Putamen (tissue), 1 donor: ENCODE results near the gene SH2B2.
A peak's percentile ranks its signal among the peaks of the same experiment; 100 is the strongest.
"Not testable (repeated sequence)": the region's sequence is repeated elsewhere in the genome, so short reads cannot be mapped to it uniquely, and the experiment has no call there.

Source experiments
- DNase-seq: peaks from one replicate; pipeline ENCODE4 v3.0.0-alpha.2; 2016; ENCODE audit warnings: low spot score

The SH2B2 gene

DNA sequence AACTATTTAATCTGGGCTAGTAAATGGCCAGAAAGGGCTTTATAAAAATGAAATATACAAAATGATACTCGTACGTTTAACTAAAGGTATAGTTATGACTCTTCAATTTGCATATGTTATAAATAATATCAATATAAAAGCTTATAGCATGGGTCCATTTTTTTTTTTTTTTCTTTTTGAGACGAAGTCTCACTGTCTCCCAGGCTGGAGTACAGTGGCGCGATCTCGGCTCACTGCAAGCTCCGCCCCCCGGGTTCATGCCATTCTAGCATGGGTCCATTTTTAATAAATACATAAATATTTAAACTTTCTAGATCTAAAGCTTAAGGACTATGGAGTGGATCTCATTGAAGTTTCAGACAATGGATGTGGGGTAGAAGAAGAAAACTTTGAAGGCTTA is 50.3 kb downstream of the SH2B2 start:
- DNase-seq: not testable (repeated sequence)

DNA sequence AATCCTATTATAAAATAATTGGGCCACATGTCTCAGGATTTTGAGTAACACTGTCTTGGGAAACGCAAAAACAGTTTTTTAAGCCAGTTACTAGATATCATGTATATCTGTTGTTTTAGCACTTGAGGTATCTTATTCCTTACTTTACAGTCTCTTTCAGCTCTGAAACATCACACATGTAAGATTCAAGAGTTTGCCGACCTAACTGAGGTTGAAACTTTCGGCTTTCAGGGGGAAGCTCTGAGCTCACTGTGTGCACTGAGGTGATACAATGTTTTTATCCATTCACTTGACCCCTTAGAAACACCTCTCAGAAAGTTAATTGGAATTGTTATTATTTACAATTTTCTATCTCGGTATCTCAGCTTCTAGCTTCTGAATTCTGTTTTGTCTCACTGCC is 50.8 kb downstream of the SH2B2 start:
- DNase-seq: not testable (repeated sequence)

DNA sequence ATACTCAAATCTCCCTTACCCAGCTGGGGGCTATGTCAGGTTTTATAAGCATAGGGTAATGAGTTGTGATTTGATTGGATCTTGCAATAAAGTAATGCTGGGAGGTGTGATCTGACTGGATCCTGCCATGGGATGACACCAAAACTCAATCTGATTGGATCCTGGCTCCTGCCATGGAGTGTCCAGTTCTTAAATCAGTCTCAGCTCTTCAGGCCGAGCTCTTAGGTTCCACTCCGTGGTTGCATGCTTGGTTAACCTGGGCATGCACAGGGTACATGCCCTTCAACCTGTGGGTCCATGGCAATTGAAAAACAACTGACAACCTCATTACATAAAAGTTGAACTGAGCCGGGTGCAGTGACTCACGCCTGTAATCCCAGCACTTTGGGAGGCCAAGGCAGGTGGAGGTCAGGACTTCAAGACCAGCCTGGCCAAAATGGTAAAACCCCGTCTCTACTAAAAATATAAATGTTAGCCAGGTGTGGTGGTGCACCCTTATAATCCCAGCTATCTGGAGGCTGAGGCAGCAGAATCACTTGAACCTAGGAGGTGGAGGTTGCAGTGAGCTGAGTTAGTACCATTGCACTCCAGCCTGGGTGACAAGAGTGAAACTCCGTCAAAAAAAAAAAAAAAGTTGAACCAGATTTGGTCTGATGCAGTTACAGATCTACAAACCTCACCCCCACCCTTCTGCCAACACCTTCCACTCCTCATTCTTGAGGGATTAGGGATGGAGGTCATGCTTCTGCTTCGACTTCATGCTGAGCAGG is 54.1 kb downstream of the SH2B2 start:
- not testable (repeated sequence) for DNase-seq

DNA sequence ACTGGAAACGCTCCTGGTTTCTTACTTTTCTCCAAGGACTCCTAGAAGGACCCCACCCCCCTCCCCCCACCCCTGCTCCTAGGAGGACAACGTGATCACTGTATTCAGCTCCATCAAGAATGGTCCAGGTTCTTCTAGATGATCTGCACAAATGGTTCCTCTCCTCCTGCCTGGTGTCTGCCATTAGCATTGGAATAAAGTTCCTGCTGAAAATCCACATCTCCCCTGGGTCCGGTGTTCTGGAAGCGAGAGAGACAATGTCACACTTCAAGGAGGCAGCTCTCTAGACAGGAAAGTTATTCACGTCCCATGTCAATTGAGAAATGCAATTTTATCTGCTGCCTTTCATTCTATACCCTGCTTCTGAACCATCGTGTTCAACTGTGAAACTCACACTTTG is 60.3 kb downstream of the SH2B2 start:
- not testable (repeated sequence) for DNase-seq

DNA sequence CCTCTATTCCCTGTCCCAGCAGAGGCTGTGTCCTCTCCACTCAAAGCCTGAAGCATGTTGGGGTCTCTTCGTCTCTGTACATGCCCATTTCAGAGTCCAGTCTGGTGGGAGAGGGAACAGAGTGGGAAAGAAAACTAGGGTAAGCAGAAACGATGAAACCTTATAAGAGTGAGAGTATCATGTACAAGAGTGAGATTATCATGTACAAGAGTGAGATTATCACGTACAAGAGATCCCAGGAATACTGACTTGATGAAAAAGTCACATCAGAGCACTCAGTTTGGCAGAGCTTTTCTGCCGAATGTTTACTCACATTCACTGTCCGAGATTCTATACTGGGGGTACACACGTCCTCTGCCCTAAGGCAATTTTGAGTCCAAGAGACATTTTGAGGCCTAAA is 69.7 kb downstream of the SH2B2 start, which contains the start of gene SPDYE6:
Gene SPDYE6, minus strand, starts transcription at position 101 of the 400 bp plus-strand sequence. CDS start 421 bp downstream, outside the sequence.
- DNase-seq: not testable (repeated sequence)

DNA sequence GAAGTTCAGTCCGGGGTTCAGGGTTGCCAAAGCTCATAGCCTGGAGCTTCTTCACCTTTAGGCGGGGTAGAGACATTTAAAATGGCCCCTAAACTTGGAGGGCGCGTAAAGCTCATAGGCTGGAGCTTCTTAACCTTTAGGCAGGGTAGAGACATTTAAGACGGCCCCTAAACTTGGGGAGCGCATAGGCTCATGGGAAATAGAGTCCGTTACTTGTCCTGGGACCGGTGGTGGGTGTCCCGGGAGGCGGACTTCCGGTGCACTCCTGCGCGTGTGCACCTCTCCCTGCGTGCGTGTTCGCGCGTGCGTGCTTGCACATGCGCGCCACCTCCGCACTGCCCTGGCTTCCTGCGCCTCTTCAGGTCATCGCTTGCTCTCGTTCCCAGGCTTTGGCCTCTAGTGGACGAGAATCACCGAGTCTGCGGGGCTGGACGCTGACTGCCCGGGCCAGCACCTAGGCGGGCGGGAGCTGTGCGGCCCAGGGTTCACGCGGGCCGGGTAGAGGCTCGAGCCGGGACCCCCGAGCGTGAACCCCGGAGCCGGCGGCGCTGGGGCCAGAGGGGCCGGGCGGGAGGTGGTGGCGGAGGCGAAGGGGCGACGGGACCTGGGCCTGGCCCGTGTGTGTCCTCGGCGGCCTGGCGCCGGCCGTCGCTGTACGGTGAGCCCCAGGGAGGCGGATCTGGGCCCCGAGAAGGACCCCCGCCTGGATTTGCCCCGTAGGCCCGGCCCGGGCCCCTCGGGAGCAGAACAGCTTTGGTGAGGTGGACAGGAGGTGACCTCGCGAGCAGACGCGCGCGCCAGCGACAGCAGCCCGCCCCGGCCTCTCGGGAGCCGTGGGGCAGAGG is 77.1 kb downstream of the SH2B2 start:
- DNase-seq: peak; percentile 99

DNA sequence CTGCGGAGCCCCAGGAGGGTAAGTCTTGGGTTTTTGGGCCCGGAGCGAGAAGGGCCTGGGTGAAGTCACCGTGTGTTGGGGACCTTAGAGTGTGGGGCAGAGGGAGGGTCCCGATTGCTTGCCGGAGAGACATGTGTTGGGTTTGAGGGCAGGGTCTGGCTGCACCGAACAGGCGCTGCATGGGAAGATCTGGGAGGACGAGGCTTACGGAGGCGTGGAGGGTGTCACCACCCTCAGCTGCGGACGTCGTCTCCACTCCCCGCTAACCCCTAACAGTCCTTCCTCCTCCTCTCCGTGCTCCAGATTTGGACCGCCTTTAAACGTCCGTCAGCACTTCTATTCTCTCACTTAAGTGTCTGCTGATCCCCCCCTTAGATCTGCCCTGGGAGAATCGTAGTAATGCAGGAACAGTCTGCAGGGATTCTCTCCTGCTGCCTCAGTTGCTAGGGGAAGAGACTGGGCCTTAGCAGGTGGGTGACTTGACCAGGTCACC is 77.8 kb downstream of the SH2B2 start:
- DNase-seq: not testable (repeated sequence)

DNA sequence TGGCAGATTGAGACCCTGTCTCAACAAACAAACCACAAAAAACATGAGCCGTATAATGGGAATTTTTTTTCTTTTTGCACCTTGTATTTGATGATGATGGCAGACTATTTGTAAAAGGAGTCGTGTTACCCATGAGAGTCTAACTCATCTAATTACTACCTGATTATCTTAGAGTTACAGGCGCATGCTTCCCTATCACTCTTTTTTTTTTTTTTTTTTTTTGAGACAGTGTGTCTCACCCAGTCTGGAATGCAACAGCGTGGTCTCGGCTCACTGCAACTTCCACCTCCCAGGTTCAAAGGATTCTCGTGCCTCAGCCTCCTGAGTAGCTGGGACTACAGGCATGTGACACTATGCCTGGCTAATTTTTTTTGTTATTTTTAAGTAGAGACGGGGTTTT is 78.7 kb downstream of the SH2B2 start:
- DNase-seq: not testable (repeated sequence)

DNA sequence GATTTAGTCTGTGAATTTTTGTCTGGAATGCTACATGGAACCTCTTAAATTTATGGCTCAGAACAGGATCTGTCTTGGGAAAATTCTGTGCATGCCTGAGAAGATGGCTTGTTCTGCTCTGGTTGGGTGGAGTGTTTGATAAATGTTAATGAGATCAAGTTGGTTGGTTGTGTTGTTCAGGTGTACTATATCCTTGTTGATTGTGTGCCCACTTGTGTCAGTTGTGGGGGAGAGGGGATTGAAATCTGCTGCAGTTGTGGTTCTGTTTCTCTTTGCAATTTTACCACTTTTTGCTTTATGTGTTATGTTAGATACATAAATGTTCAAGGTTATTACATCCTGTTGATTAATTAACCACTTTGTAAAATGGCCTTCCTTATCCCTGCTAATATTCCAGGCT is 83.4 kb downstream of the SH2B2 start:
- not testable (repeated sequence) for DNase-seq
